ENCODE measurements around the gene PLOD3. TPM values are rescaled to one million over a fixed set of nuclear protein-coding genes. Genes with fewer than 3 reads are reported as not detected.

The PLOD3 gene
- total RNA-seq, 1 experiment from 2014 or later, result 112 TPM

DNA sequence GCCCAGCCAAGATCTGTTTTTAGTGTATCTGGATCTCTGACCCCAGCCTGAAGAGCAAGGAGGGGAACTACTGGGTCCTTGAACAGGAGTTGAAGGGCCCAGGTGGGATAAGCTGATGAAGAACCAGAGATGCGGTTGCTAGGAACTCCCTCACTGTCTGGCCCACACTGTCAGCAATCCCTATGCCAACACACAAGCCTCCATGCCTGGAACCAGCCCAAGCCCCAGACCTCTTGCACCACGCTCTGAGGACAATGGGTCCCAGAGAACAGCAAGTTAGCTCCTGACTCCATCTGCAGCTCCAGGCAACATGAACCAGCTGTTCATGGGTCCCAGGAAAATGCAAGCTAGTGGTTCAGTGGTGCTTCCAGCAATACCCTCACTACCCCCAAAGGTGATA, 39.7 kb downstream of the PLOD3 start:
- peaks cover 17% of the 10 kb centered on the region for H3K4me1 Mint-ChIP-seq (ENCODE audit: low read depth, unreplicated experiment)
- no peak for DNase-seq
- Histone ChIP-seq H3K4me1 (peaks cover 14% of the 10 kb centered on the region), H3K36me3 (ENCODE audit: control insufficient read depth, insufficient read depth, low read length) (no peaks in the 10 kb centered on the region), H3K4me3 (ENCODE audit: low read depth, low read length) (no peak overlapping the region), H3K9me3 (no peaks in the 10 kb centered on the region), H3K27me3 (replicated peaks; ENCODE audit: control insufficient read depth, insufficient read depth, low read length) (peaks cover 2% of the 10 kb centered on the region; the same call in 1 of the 2 replicates)
- peaks cover 30% of the 10 kb centered on the region for H3K27me3 Mint-ChIP-seq (ENCODE audit: insufficient read depth, unreplicated experiment)
- H3K36me3 Mint-ChIP-seq (ENCODE audit: insufficient read depth, unreplicated experiment), result peaks cover 6% of the 10 kb centered on the region
- H3K27ac Mint-ChIP-seq (ENCODE audit: unreplicated experiment), result no peak overlapping the region
- no TSS peak for BruUV-seq (replicated peaks)
- POLR2A ChIA-PET, result no interaction called here
- H3K9me3 Mint-ChIP-seq (ENCODE audit: unreplicated experiment), result no peaks in the 10 kb centered on the region
- CTCF ChIA-PET, result interaction anchor here (1.1 to 1.4 kb wide), 2 partner anchors 15 to 34 kb away, joined by 3 to 4 read pairs; no protein-coding TSS in a partner anchor
- H3K4me3 Mint-ChIP-seq (ENCODE audit: unreplicated experiment), result no peak overlapping the region
- intact Hi-C loops (cut with micrococcal nuclease; ENCODE audit: unreplicated experiment), result no loop called here
- TF ChIP-seq, protein P1, sequence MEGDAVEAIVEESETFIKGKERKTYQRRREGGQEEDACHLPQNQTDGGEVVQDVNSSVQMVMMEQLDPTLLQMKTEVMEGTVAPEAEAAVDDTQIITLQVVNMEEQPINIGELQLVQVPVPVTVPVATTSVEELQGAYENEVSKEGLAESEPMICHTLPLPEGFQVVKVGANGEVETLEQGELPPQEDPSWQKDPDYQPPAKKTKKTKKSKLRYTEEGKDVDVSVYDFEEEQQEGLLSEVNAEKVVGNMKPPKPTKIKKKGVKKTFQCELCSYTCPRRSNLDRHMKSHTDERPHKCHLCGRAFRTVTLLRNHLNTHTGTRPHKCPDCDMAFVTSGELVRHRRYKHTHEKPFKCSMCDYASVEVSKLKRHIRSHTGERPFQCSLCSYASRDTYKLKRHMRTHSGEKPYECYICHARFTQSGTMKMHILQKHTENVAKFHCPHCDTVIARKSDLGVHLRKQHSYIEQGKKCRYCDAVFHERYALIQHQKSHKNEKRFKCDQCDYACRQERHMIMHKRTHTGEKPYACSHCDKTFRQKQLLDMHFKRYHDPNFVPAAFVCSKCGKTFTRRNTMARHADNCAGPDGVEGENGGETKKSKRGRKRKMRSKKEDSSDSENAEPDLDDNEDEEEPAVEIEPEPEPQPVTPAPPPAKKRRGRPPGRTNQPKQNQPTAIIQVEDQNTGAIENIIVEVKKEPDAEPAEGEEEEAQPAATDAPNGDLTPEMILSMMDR (IDR thresholded peaks at IDR 0.05; ENCODE audit: insufficient read depth in 1 of 2, low read depth in 1 of 2, low read length in 1 of 2, severe bottlenecking in 1 of 2, unreplicated experiment in 1 of 2), result no peak

DNA sequence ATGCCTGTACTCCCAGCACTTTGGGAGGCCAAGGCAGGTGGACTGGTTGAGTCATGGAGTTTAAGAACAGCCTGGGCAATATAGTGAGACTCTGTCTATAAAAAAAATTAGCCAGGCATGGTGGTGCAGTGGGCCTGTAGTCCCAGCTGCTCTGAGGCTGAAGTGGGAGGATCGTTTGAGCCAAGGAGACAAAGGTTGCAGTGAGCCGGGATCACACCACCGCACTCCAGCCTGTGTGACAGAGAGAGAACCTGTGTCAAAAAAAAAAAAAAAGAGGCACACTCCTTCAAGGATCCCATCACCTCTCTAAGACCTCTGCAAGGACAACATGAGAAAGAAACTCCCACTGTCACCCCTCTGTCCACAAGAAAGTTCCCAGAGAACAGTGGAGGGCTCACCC, 41.7 kb downstream of the PLOD3 start:
- Mint-ChIP-seq H3K27me3 (ENCODE audit: insufficient read depth, unreplicated experiment) (peaks cover 39% of the 10 kb centered on the region), H3K9me3 (ENCODE audit: unreplicated experiment) (no peaks in the 10 kb centered on the region), H3K27ac (ENCODE audit: unreplicated experiment) (no peak overlapping the region), H3K4me1 (ENCODE audit: low read depth, unreplicated experiment) (peaks cover 20% of the 10 kb centered on the region), H3K4me3 (ENCODE audit: unreplicated experiment) (no peak overlapping the region), H3K36me3 (ENCODE audit: insufficient read depth, unreplicated experiment) (no peaks in the 10 kb centered on the region)
- TF ChIP-seq, protein P1 (IDR thresholded peaks at IDR 0.05; ENCODE audit: insufficient read depth in 1 of 2, low read depth in 1 of 2, low read length in 1 of 2, severe bottlenecking in 1 of 2, unreplicated experiment in 1 of 2), result no peak
- H3K4me3 ChIP-seq (ENCODE audit: low read depth, low read length), result no peak overlapping the region
- H3K4me1 ChIP-seq, result peaks cover 16% of the 10 kb centered on the region
- POLR2A ChIA-PET, result no interaction called here
- H3K9me3 ChIP-seq, result no peaks in the 10 kb centered on the region
- peaks cover 7% of the 10 kb centered on the region for H3K27me3 ChIP-seq (replicated peaks; ENCODE audit: control insufficient read depth, insufficient read depth, low read length)
- H3K36me3 ChIP-seq (ENCODE audit: control insufficient read depth, insufficient read depth, low read length), result no peaks in the 10 kb centered on the region
- no peak for DNase-seq
- BruUV-seq (replicated peaks), result no TSS peak
- CTCF ChIA-PET, result interaction anchor here (0.7 kb wide), 2 partner anchors 15 to 1775 kb away, joined by 3 read pairs; no protein-coding TSS in a partner anchor
- intact Hi-C loops (cut with micrococcal nuclease; ENCODE audit: unreplicated experiment), result no loop called here

DNA sequence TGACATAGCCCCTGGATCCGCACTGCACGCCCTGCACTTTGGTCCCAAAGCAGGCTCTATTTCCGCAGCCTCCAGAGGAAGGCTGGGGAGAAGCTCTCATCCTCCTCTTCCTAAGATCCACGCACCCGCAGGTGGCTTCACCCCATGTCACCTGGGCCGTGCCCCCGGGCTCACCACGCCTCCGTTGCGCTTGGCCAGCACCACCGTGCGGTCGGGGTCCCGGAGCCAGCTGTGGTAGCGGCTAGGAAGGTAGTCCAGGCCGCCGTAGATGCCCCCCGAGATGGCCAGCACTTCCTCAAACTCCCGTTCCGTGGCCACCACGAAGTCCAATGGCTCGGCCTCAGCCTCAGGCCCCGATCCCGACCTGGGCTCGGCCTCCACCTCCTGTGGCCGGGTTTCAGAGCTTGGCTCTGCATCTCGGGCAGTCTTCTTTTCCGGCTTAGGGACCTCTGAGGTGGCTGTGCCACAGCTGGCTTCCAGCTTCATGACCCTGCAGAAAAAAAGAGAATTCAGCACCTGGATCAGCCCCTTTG, 43.0 kb downstream of the PLOD3 start:
- no peaks in the 10 kb centered on the region for H3K9me3 ChIP-seq
- no peak overlapping the region for H3K4me3 ChIP-seq (ENCODE audit: low read depth, low read length)
- TF ChIP-seq, protein P1 (IDR thresholded peaks at IDR 0.05; ENCODE audit: insufficient read depth in 1 of 2, low read depth in 1 of 2, low read length in 1 of 2, severe bottlenecking in 1 of 2, unreplicated experiment in 1 of 2), result no peak
- Mint-ChIP-seq H3K27ac (ENCODE audit: unreplicated experiment) (no peak overlapping the region), H3K36me3 (ENCODE audit: insufficient read depth, unreplicated experiment) (no peaks in the 10 kb centered on the region), H3K4me3 (ENCODE audit: unreplicated experiment) (no peak overlapping the region), H3K9me3 (ENCODE audit: unreplicated experiment) (no peaks in the 10 kb centered on the region), H3K4me1 (ENCODE audit: low read depth, unreplicated experiment) (peaks cover 24% of the 10 kb centered on the region), H3K27me3 (ENCODE audit: insufficient read depth, unreplicated experiment) (peaks cover 41% of the 10 kb centered on the region)
- BruUV-seq (replicated peaks), result no TSS peak
- no peaks in the 10 kb centered on the region for H3K36me3 ChIP-seq (ENCODE audit: control insufficient read depth, insufficient read depth, low read length)
- ChIA-PET CTCF (interaction anchor here (0.6 to 1.8 kb wide), 3 partner anchors 18 to 58 kb away, joined by 3 to 11 read pairs (median 9); no protein-coding TSS in a partner anchor), POLR2A (no interaction called here)
- intact Hi-C loops (cut with micrococcal nuclease; ENCODE audit: unreplicated experiment), result no loop called here
- peaks cover 26% of the 10 kb centered on the region for H3K4me1 ChIP-seq
- H3K27me3 ChIP-seq (replicated peaks; ENCODE audit: control insufficient read depth, insufficient read depth, low read length), result peaks cover 10% of the 10 kb centered on the region
- no peak for DNase-seq

All from Caco-2 (cell line).